RPMI7951 (cell line): ENCODE results near the gene SRGAP2B. TPM values are rescaled to one million over a fixed set of nuclear protein-coding genes. Genes with fewer than 3 reads are reported as not detected.
"Not testable (repeated sequence)": the region's sequence is repeated elsewhere in the genome, so short reads cannot be mapped to it uniquely, and the experiment has no call there.

Experiments
- DNase-seq: peaks from one replicate; pipeline ENCODE4 v3.0.0-alpha.2; 2012; ENCODE audit warnings: low read depth
- total RNA-seq: library from RNA; depleted of rRNA; stranded (reverse); fragments of >200 nt; shearing (Covaris generic); gene quantifications from 2 replicates; pipeline ENCODE4 v1.2.3, GENCODE V29; 2014

SRGAP2B gene
- total RNA-seq, 1 experiment from 2014 or later, result 13.9 TPM

GRCh38 chr1:144998134-144998980, 96.8 kb downstream of the SRGAP2B start:
- DNase-seq, result peak; percentile 1

- peak; percentile 15 for DNase-seq
Measured at GRCh38 chr1:144995833-144996410, 99.2 kb downstream of the SRGAP2B start.

- peak; percentile 68 for DNase-seq
Measured at GRCh38 chr1:144992915-144993314, 102.2 kb downstream of the SRGAP2B start.

GRCh38 chr1:144990611-144991010, 104.5 kb downstream of the SRGAP2B start:
- not testable (repeated sequence) for DNase-seq

- not testable (repeated sequence) for DNase-seq
Measured at GRCh38 chr1:144987131-144987530, 108.0 kb downstream of the SRGAP2B start.

- DNase-seq, result not testable (repeated sequence)
Measured at GRCh38 chr1:144986171-144986860, 108.8 kb downstream of the SRGAP2B start.

- not testable (repeated sequence) for DNase-seq
Measured at GRCh38 chr1:144985550-144986170, 109.5 kb downstream of the SRGAP2B start.

- not testable (repeated sequence) for DNase-seq
Measured at GRCh38 chr1:144982802-144983525, 112.2 kb downstream of the SRGAP2B start.

GRCh38 chr1:144981157-144981556, 114.0 kb downstream of the SRGAP2B start:
- DNase-seq, result not testable (repeated sequence)

GRCh38 chr1:144979960-144980595, 115.0 kb downstream of the SRGAP2B start:
- DNase-seq, result not testable (repeated sequence)

GRCh38 chr1:144977856-144978255, 117.3 kb downstream of the SRGAP2B start:
- DNase-seq, result not testable (repeated sequence)

GRCh38 chr1:144971936-144972335, 123.2 kb downstream of the SRGAP2B start:
- not testable (repeated sequence) for DNase-seq

- not testable (repeated sequence) for DNase-seq
Measured at GRCh38 chr1:144966488-144966887, 128.6 kb downstream of the SRGAP2B start.

- not testable (repeated sequence) for DNase-seq
Measured at GRCh38 chr1:144964765-144965164, 130.4 kb downstream of the SRGAP2B start.

- not testable (repeated sequence) for DNase-seq
Measured at GRCh38 chr1:144964186-144964585, 130.9 kb downstream of the SRGAP2B start.

GRCh38 chr1:144963571-144963970, 131.6 kb downstream of the SRGAP2B start:
- DNase-seq, result not testable (repeated sequence)

- DNase-seq, result not testable (repeated sequence)
Measured at GRCh38 chr1:144961604-144962583, 133.2 kb downstream of the SRGAP2B start.

GRCh38 chr1:144960929-144961488, 134.1 kb downstream of the SRGAP2B start:
- not testable (repeated sequence) for DNase-seq

GRCh38 chr1:144948390-144948789, 146.7 kb downstream of the SRGAP2B start:
- not testable (repeated sequence) for DNase-seq
